HG03460 (cell line): Measurements from ENCODE around the gene CACNA1H.
"Not testable (repeated sequence)": the region's sequence is repeated elsewhere in the genome, so short reads cannot be mapped to it uniquely, and the experiment has no call there.

Experiments used
- ATAC-seq: cut with Tn5 transposase; IDR thresholded peaks from one replicate; pipeline ENCODE4 v1.9.1; 2021; ENCODE audit not compliant: unreplicated experiment

Gene CACNA1H

GRCh38 chr16:1185460-1186207 lies 32.7 kb downstream of the CACNA1H start:
- not testable (repeated sequence) for ATAC-seq

GRCh38 chr16:1188432-1189189 lies 35.7 kb downstream of the CACNA1H start:
- no peak for ATAC-seq

GRCh38 chr16:1189455-1189854 lies 36.5 kb downstream of the CACNA1H start:
- no peak for ATAC-seq

GRCh38 chr16:1190789-1191188 lies 37.9 kb downstream of the CACNA1H start:
- not testable (repeated sequence) for ATAC-seq

GRCh38 chr16:1192384-1193073 lies 39.6 kb downstream of the CACNA1H start:
- ATAC-seq: no peak

GRCh38 chr16:1193143-1193824 lies 40.4 kb downstream of the CACNA1H start:
- no peak for ATAC-seq

- ATAC-seq: no peak
These were observed 41.1 kb downstream of the CACNA1H start for GRCh38 chr16:1193825-1194581.

- ATAC-seq: no peak
These were observed 41.9 kb downstream of the CACNA1H start for GRCh38 chr16:1194665-1195392.

GRCh38 chr16:1195393-1195666 lies 42.4 kb downstream of the CACNA1H start:
- no peak for ATAC-seq

- no peak for ATAC-seq
These were observed 43.6 kb downstream of the CACNA1H start for GRCh38 chr16:1196494-1196893.

- ATAC-seq: no peak
These were observed 44.4 kb downstream of the CACNA1H start for GRCh38 chr16:1197237-1197866.

GRCh38 chr16:1198194-1198593 lies 45.3 kb downstream of the CACNA1H start:
- ATAC-seq: no peak

DNA sequence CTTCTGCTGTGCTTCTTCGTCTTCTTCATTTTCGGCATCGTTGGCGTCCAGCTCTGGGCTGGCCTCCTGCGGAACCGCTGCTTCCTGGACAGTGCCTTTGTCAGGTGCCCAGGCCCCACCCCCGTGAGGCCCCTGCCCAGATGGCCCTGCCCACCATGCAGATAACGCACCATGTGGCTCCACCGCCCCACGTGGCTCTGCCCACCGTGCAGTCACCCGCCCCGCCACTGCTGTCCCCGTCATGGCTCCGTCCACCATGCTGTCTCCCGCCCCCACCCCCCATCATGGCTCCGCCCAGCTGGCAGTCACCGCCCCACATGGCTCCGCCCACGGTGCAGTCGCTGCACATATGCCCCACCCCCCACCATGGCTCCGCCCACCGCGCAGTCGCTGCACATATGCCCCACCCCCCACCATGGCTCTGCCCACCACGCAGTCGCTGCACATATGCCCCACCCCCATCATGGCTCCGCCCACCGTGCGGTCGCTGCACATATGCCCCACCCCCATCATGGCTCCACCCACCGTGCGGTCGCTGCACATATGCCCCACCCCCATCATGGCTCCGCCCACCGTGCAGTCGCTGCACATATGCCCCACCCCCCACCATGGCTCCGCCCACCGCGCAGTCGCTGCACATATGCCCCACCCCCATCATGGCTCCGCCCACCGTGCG lies 45.9 kb downstream of the CACNA1H start:
- ATAC-seq: not testable (repeated sequence)

- ATAC-seq: no peak
These were observed 46.6 kb downstream of the CACNA1H start for GRCh38 chr16:1199347-1200013.

- ATAC-seq: no peak
These were observed 47.2 kb downstream of the CACNA1H start for GRCh38 chr16:1200014-1200627.

DNA sequence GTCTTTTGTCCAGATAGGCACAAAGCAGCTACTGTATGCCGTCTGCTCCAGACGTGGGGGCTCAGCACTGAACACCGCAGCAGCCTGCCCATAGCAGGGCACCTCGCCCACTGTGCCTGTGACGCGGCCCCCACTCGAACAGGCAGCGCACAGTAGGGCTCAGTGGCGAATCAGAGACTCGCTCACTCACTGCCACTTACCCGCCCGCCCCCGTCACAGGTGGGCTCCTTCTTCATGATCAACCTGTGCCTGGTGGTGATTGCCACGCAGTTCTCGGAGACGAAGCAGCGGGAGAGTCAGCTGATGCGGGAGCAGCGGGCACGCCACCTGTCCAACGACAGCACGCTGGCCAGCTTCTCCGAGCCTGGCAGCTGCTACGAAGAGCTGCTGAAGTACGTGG lies 48.5 kb downstream of the CACNA1H start:
- no peak for ATAC-seq

DNA sequence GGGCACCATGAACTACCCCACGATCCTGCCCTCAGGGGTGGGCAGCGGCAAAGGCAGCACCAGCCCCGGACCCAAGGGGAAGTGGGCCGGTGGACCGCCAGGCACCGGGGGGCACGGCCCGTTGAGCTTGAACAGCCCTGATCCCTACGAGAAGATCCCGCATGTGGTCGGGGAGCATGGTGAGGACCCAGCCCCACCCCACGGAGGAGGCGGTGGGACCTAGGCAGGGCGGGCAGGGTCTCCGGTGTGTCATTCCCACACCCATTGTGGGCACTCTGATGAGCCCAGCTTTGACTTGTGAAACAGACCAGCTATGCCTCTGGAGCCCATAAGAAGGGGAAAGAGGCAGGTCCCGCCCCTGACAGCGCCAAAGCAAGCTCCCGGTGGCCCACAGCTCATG lies 49.4 kb downstream of the CACNA1H start:
- no peak for ATAC-seq

DNA sequence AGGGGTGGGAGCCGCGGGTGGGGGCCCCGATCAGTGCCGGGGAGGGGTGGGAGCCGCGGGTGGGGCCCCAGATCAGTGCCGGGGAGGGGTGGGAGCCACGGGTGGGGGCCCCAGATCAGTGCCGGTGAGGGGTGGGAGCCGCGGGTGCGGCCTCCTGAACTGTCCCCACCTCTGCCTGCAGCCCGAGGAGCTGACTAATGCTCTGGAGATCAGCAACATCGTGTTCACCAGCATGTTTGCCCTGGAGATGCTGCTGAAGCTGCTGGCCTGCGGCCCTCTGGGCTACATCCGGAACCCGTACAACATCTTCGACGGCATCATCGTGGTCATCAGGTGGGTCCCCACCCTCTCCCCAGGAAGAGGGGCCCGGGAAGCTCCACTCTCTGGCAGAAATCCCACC lies 52.0 kb downstream of the CACNA1H start:
- no peak for ATAC-seq
